WI38 (cell line): ENCODE data around the gene TMEM95.

Experiments
- H3K4me3 ChIP-seq: 2 replicates; pipeline ENCODE4 v1.5.1; 2011; ENCODE audit warnings: low read depth, mild to moderate bottlenecking, control low read depth, low read length
- CTCF ChIP-seq: IDR thresholded peaks from 2 replicates; pipeline ENCODE4 v1.5.1; 2012; ENCODE audit warnings: low read depth, mild to moderate bottlenecking, control low read depth, low read length

Gene TMEM95

GRCh38 chr17:7318121-7318860, 36.7 kb upstream of the TMEM95 start:
- H3K4me3 ChIP-seq: no peak overlapping the region
- no peak for TF ChIP-seq CTCF

- H3K4me3 ChIP-seq: no peak overlapping the region
- TF ChIP-seq CTCF: no peak
These were observed 33.5 kb upstream of the TMEM95 start for GRCh38 chr17:7321466-7321865.

GRCh38 chr17:7322520-7323194, 32.3 kb upstream of the TMEM95 start:
- no peak overlapping the region for H3K4me3 ChIP-seq
- no peak for TF ChIP-seq CTCF

- H3K4me3 ChIP-seq: no peak overlapping the region
- peak; percentile 98 for TF ChIP-seq CTCF
These were observed 31.1 kb upstream of the TMEM95 start for GRCh38 chr17:7323731-7324437.

GRCh38 chr17:7324438-7324779, 30.5 kb upstream of the TMEM95 start:
- H3K4me3 ChIP-seq: no peak overlapping the region
- TF ChIP-seq CTCF: no peak

GRCh38 chr17:7325031-7325528, 29.9 kb upstream of the TMEM95 start:
- H3K4me3 ChIP-seq: no peak overlapping the region
- TF ChIP-seq CTCF: no peak

GRCh38 chr17:7326186-7326585, 28.8 kb upstream of the TMEM95 start:
- H3K4me3 ChIP-seq: no peak overlapping the region
- TF ChIP-seq CTCF: no peak
